ENCODE measurements around the gene B4GAT1.
"Not testable (repeated sequence)": the region's sequence is repeated elsewhere in the genome, so short reads cannot be mapped to it uniquely, and the experiment has no call there.

Gene B4GAT1

DNA sequence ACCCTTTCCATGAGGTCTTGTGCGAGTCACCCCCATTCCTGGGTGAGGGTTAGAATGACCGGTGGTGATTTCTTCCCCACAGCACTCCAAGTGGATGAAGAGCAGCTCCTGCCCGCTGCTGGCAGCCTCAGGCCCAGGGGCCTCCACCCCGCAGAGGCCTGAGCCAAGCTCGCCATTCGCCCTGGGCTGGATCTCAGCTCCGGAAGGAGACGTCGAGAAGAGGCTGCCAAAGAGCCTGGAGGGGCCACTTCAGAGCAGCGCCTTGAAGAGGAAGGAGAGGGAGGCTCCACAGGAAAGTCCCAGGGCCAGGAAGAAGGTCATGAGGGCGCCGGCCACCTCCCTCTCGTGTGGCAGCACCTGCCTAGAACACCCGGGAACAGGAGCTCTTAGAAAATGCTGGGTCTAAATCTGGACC is 15.8 kb upstream of the B4GAT1 start:
- no peak for DNase-seq

DNA sequence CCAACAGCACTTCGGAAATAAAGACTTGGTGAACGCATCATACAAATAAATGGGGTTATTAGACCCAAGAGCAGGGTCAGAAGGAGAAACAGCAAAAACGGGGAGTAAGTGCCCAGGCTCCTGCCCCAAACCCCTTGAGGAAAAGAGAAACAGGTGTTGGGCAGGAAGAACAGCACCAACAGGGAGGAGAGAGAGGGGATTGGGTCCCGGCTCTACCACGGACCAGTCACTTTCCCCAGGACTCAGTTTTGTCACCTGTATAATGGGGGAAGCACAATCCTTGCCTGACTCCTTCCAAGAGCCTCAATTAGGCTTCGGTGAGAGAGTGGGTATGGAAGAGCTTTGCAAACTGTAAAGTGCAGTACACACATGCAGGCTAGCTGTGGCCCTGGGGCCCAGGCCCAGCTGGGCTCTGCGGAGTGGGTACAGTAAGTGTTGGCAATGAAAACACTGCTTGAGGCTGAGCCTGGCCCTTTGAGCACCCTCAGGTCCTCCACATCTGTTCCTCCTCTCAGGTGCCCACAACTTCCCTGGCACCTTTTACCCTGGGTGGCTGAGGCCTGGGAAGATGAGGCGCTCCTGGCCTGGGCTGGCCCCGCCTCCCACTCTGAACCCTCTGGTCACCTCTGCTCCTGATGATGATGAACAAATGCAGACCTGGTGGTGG is 15.2 kb upstream of the B4GAT1 start:
- no peak for DNase-seq

DNA sequence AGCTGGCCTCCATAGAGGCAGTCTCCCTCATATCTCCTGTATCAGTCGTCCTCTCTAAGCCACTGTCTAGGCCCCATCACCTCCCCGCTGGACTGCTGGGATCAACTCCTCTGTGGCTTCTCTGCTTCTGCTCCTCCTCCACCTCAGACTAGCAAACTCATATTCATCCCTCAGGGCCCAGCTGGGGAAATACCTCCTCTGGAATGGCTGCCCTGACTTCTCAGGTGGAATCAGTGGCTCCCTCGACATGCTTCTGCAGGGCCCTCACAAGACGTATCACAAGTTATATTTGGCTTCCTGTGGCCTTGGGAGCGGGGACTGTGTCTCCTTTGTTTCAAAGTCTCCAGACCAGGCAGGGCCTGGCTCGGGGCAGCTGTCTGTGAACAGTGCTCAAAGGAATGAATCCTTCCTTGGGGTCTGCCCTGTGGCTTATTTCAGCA is 14.1 kb upstream of the B4GAT1 start:
- DNase-seq: no peak

- no peak for DNase-seq
These were observed 13.1 kb upstream of the B4GAT1 start for GRCh38 chr11:66360406-66361073.

DNA sequence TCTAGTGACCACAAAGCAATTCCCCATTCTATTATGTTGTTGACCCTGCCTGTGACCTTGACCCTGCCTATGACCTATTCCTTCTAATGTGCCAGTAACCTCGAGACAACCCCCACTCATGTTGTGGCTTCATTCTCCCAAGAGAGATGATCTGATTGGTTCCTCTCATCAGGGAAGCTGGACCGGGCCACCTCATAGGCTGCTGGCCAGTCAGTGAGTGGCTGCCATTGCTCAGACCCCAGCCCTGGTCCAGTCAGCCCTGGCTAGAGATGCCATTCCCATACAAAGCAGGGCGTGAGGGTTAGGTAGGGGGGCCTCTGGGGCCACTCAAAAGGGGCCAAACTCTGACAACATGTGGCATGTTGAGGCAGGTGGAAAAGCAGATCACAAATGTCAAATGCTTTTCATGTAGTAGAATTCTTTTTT is 12.2 kb upstream of the B4GAT1 start:
- DNase-seq: no peak

DNA sequence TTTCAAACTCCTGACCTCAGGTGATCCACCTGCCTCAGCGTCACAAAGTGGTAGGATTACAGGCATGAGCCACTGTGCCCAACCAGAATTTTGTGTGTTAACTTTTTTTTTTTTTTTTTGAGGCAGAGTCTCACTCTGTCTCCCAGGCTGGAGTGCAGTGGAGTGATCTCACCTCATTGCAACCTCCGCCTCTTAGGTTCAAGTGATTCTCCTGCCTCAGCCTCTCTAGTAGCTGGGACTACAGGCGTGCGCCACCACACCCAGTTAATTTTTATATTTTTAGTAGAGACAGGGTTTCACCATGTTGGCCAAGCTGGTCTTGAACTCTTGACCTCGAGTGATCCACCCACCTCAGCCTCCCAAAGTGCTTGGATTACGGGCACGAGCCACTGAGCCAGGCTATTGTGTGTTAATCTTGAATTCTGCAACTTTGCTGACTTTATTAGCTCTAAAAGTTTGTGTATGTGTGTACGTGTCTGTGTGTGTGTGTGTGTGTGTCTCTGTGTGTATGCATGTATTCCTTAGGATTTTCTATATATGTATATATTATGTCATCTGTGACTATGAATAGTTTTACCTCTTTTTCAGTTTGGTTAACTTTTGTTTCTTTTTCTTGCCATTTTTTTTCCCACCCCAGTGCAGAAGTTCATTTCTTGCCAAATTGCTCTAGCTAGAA is 3.3 kb upstream of the B4GAT1 start:
- DNase-seq: not testable (repeated sequence)

DNA sequence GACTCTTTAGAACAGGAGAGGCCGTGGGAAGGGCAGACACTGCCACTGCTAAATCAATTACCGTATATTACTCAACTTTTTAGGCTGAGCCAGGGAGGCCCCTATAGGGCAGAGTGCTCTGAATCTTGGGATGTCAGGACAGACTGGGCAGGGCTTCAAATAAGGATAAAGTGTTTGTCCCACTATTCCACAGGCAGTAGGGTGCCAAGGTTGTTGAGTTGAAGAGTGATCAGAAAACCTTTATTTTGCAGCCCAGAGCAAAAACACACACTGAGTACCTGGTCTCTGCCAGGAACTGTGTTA is 1.6 kb upstream of the B4GAT1 start:
- DNase-seq: no peak

GRCh38 chr11:66346476-66347424 is 679 bp downstream of the B4GAT1 start:
- DNase-seq: no peak

GRCh38 chr11:66345316-66345649 is 2.1 kb downstream of the B4GAT1 start:
- no peak for DNase-seq

DNA sequence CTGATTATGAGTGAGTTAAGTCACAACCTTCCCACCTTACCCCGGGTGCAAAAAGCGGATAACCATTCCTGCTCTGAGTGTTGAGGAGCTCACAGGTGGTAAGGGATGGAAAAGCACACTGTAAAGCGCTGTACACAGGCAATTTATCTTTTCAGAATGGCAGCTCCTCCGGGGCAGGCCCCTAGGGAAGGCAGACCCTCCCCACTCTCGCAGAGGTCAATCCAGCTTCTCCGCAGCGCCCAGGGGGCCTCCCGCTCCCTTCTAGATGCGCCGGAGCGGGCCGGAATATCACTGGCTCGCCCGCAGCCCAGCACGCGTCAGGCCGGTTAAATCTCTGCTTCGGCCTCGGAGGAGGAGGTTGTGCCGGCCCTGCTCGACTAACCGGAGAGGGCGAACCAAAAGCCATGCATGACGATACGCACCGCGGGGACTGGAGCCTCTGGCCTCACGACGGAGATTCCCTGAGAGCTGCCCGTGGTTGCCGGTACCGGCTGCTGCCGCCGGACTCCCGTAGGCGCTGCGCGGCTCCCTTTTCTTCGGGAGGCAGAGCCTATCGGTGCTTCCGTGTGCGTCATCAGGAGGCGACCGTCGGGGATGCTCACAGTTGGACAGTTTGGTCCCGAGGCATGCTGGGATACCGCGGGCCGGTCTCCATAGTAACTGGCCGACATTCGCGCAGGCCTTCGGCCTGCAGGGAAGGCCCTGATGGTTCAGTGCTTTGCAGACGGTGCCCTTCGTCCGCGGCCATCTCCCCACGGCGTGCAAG is 2.7 kb downstream of the B4GAT1 start, which contains the start of gene BRMS1:
BRMS1 (minus strand) TSS at position 555 of the 766 bp plus-strand sequence. CDS start 2,870 bp downstream, outside the sequence.
- DNase-seq: peak; percentile 97

DNA sequence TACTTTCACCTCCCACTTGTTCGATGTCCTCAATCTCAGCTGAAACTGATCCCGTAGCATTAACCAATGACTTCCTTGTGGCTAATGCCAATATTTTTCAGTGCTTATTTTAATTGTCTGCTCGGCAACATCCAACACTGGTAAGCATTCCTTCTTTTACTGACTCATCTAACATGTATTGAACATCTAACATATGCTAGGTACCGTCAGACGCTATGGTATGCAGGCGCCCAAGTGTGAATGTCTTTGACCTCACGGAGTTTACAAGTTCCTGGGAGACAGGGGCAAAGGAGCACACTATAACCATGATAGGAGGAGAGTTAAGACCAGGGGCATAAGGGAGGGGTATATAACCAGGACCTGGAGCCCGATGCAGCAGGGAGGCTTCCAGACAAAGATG is 4.3 kb downstream of the B4GAT1 start:
- DNase-seq: no peak

DNA sequence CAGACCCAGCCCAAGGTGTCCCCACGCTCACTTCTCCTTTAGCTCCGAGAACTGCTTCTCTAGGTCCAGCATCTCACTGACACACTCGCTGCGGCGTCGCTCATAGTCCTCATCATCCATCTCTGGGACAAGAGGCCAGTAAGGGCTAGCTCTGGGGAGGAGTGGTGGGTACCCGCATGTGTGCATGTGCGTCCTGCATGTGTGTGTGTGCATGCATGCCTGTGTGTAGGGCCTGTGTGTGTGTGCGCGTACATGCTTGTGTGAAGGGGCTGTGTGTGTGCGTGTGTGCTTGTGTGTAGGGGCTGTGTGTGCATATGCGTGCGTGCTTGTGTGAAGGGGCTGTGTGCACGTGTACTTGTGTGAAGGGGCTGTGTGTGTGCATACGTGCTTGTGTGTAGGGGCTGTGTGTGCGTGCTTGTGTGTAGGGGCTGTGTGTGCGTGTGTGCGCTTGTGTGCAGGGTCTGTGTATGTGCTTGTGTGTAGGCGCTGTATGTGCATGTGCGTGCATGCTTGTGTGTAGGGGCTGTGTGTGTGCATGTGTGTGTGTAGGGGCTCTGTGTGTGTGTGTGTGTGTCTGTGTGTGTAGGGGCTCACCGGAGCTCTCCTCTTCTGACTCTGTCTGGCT is 5.8 kb downstream of the B4GAT1 start:
- DNase-seq: no peak

DNA sequence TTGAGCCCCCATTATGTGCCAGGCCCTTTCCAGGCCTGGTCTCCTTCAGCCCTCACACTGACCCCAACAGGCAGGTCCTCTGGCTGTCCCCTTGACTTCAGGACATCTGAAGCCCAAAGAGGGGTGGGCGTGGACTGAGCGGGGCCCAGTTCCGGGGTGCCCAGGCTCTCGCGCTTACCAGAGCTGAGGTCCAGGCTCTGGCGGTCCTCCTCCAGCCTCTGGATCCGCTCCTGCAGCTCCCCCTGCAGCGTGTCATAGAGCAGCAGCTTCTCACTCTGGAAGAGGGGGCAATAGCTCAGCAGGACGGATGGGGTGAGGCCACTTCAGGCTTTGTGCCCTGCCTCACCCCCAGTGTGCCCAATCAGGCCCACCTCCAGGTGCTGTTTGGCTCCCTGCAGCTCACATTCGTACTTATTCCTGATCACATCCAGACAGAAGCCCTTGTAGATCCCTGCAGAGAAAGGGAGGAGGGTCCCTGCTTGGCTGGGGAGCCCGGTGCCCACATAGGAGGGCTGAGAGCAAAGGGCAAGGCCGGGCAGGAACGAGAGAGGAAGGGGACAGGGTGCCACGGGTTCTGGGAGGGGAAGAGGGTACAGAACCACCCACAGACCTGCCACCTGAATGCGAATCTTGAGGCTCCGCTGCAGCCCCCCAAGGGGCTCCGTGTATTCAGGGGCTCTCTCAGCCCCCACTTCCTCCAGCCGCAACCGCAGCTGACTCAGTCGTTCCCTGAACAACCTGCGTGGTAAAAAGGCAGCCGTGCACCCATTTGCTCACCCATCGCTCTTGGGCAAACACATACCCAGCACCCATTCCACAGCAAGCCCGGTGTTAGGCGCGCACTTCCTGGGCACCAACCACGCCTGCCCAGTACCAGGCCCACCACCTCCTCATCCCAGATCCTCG is 6.6 kb downstream of the B4GAT1 start:
- DNase-seq: no peak

GRCh38 chr11:66339686-66340483 is 7.5 kb downstream of the B4GAT1 start:
- no peak for DNase-seq

GRCh38 chr11:66339162-66339675 is 8.2 kb downstream of the B4GAT1 start:
- no peak for DNase-seq

DNA sequence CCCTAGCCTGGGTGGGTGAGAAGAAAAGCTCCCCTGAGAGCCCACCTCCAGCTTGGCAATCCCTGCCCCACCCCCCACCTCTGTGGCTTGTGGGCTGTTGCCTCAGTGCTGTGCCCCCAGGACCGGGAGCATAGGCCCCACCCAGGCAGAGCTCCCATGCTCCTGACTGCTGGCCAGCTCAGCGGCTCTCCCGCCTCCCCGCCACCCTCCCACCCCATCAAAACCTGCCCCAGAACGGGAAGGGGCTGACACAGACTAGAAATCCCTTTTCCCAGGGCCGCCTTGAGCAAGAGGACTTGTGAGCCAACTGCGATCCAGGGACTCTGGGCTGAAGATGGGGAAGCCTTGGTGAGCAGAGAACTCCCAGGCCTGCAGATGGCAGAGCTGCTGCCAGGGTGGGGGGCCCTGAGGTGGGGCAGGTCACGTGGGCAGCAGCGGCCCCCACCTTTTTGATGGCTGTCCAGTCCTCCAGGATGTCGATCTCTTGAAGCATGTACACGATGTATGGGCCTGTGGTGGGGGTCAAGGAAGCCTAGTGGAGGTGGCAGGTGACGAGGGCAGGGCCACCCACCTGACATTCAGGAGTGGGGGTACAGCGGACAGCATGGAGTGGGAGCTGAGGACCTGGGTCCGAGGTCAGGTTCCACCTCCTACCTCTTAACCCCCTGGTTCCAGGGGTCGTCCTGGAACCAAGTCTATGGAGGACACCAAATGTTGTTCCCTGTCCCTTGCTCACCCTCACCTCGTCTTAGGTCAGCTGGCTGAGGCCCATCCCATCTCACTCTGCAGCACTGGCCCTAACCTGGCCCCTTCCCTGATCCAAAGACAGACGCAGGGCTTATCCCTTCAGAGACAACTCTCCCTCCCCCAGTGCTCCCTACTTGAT is 8.9 kb downstream of the B4GAT1 start:
- no peak for DNase-seq

- no peak for DNase-seq
These were observed 10.1 kb downstream of the B4GAT1 start for GRCh38 chr11:66337103-66337899.
